Measurements from ENCODE around the gene NEIL3.

The NEIL3 gene

DNA sequence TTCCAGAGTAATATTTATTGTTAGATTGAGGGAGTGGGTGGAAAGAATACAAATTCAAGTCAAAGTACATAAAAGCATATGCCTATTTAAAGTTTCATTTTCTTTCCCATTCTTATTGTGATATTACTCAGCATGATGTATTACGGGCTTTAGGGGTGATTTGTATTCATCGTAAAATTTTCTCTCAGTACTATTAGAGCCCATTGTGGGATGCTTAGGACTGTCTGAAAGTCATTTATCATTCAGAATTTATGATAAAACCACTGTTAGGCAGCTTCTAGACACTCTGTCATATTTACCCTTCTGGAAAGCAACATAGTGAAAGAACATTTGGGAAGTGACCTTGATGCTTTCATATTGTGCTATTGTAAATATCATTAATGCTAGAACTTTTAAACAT is 86.7 kb downstream of the NEIL3 start:
- ChIA-PET CTCF (no interaction called here), POLR2A (no interaction called here)
- DNase-seq (ENCODE audit: extremely low spot score) = no peak
- no peak for TF ChIP-seq CTCF (IDR thresholded peaks at IDR 0.05; ENCODE audit: control extremely low read depth, extremely low read depth, low read depth, missing control alignments)

- TF ChIP-seq CTCF (IDR thresholded peaks at IDR 0.05; ENCODE audit: control extremely low read depth, extremely low read depth, low read depth, missing control alignments) = no peak
- POLR2A ChIA-PET = interaction anchor here (0.6 kb wide), 1 partner anchor 22 kb away, joined by 3 read pairs; no protein-coding TSS in a partner anchor
- DNase-seq (ENCODE audit: extremely low spot score) = no peak
- CTCF ChIA-PET = no interaction called here
These were observed 90.4 kb downstream of the NEIL3 start for GRCh38 chr4:177400030-177400429.

DNA sequence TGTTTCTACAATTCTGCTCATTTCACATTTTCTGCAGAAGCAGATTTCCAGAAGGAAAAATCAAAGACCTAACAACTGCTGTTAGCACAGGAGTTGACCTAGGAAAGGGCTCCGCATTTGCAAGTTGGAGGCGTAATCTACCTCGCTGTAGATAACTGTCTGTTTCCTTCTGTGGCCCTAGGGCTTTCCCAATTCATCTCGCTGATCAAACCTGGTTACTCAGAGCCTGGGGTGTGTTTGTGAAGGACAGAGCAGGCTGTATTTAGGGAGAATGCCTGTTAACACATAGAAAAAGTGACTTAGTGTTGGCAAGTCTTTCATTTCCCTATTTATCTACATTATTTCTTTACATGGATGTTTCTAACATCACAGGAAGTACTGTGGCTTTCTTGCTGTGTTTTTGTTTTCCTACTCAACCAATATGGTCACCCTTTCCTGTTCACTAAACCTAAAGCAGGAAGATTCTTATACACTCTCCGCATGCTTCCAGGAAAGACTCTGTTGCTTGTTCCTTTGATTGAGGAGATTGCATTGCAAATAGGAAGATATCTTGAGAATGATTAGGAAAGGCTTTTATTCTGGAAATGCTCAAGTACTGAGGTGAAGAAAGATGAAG is 92.1 kb downstream of the NEIL3 start:
- ChIA-PET POLR2A (no interaction called here), CTCF (no interaction called here)
- no peak for TF ChIP-seq CTCF (IDR thresholded peaks at IDR 0.05; ENCODE audit: control extremely low read depth, extremely low read depth, low read depth, missing control alignments)
- DNase-seq (ENCODE audit: extremely low spot score) = no peak

GRCh38 chr4:177403746-177404145 is 94.1 kb downstream of the NEIL3 start:
- POLR2A ChIA-PET = no interaction called here
- CTCF ChIA-PET = interaction anchor here (0.9 kb wide), 1 partner anchor 19 kb away, joined by 3 read pairs; no protein-coding TSS in a partner anchor
- DNase-seq (ENCODE audit: extremely low spot score) = no peak
- no peak for TF ChIP-seq CTCF (IDR thresholded peaks at IDR 0.05; ENCODE audit: control extremely low read depth, extremely low read depth, low read depth, missing control alignments)

GRCh38 chr4:177404342-177404741 is 94.7 kb downstream of the NEIL3 start:
- no peak for DNase-seq (ENCODE audit: extremely low spot score)
- CTCF ChIA-PET = interaction anchor here (0.9 kb wide), 1 partner anchor 18 kb away, joined by 3 read pairs; no protein-coding TSS in a partner anchor
- no peak for TF ChIP-seq CTCF (IDR thresholded peaks at IDR 0.05; ENCODE audit: control extremely low read depth, extremely low read depth, low read depth, missing control alignments)
- POLR2A ChIA-PET = no interaction called here

- DNase-seq (ENCODE audit: extremely low spot score) = no peak
- ChIA-PET CTCF (interaction anchor here (1.2 kb wide), 1 partner anchor 12 kb away, joined by 3 read pairs; no protein-coding TSS in a partner anchor), POLR2A (no interaction called here)
- no peak for TF ChIP-seq CTCF (IDR thresholded peaks at IDR 0.05; ENCODE audit: control extremely low read depth, extremely low read depth, low read depth, missing control alignments)
These were observed 95.3 kb downstream of the NEIL3 start for GRCh38 chr4:177404986-177405385.

Measured in GM10248 (cell line).